ENCODE measurements around the gene TPI1.

Gene TPI1

DNA sequence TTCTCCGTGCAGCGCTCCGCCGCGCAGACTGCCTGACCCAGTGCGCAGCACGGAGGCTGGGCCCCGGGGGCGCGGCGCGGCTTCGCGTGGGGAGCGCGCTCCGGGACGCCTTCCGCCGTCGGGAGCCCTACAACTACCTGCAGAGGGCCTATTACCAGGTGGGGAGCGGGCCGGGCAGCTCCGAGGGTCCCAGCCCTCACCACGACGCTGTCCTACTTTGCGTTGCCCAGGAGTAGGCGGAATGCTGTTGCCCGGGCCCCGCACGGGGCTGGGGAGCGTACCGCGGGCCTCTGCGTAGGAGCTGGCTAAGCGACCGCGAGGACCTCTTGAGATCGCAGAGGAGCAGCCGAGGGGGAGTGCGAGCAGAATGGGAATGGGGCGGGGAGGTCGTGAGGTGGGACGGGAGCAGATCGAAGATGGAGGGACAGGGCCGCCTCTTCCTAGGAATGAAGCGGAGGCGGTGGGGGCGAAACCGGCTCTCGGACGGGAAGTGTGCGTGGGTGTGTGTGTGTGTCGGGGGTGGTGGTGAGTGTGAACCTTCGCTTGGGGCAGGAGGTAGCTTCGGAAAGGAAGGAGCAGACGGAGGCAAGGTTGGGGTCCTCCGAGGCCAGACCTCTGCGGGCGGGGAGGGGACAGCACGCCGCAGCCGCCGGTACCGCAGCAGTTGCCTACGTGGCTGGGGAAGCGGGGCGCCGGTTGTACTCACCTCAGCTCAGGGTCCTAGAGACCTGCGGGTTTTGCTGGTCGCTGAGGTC is 38.4 kb upstream of the TPI1 start:
- TF ChIP-seq, protein P1, sequence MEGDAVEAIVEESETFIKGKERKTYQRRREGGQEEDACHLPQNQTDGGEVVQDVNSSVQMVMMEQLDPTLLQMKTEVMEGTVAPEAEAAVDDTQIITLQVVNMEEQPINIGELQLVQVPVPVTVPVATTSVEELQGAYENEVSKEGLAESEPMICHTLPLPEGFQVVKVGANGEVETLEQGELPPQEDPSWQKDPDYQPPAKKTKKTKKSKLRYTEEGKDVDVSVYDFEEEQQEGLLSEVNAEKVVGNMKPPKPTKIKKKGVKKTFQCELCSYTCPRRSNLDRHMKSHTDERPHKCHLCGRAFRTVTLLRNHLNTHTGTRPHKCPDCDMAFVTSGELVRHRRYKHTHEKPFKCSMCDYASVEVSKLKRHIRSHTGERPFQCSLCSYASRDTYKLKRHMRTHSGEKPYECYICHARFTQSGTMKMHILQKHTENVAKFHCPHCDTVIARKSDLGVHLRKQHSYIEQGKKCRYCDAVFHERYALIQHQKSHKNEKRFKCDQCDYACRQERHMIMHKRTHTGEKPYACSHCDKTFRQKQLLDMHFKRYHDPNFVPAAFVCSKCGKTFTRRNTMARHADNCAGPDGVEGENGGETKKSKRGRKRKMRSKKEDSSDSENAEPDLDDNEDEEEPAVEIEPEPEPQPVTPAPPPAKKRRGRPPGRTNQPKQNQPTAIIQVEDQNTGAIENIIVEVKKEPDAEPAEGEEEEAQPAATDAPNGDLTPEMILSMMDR (IDR thresholded peaks at IDR 0.05; ENCODE audit: low read depth, low read length): no peak
- H3K4me3 ChIP-seq (replicated peaks in 1 of 2; ENCODE audit: low read depth in 2 of 2, low read length in 2 of 2): peak overlapping the region; percentile 86 to 95
- peak; percentile 56 to 58 for DNase-seq (ENCODE audit: low read depth in 2 of 2)

DNA sequence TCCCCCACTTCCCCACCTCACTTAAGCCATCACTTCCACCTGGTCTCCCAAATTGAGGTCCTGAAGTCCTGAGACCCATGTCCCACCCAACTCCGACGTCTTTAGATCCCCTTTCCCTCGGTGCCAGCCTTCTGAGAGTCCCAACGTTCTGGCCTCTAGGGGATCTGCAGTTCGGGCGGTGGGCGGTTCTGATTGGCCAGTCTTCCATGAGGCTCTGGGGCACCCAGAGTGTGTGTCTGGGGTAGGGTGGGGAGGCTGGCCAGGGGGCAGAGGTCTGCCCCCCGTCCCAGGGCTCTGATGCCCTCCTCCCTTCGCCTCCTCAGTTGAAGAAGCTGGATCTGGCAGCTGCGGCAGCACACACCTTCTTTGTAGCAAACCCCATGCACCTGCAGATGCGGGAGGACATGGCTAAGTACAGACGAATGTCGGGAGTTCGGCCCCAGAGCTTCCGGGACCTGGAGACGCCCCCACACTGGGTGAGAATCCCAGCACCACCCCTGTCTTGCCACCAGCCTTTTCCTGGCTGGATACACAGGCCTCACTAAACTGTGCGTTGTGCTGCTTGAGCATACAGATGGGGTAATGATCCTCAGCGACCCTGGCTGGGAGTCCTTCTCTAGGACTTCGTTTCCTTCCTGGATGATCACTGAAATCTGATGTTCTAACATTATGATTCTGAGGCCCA is 37.7 kb upstream of the TPI1 start:
- no peak for DNase-seq (ENCODE audit: low read depth in 2 of 2)
- peak overlapping the region; percentile 86 to 95 for H3K4me3 ChIP-seq (replicated peaks in 1 of 2; ENCODE audit: low read depth in 2 of 2, low read length in 2 of 2)
- TF ChIP-seq, protein P1 (IDR thresholded peaks at IDR 0.05; ENCODE audit: low read depth, low read length): peak; percentile 20

DNA sequence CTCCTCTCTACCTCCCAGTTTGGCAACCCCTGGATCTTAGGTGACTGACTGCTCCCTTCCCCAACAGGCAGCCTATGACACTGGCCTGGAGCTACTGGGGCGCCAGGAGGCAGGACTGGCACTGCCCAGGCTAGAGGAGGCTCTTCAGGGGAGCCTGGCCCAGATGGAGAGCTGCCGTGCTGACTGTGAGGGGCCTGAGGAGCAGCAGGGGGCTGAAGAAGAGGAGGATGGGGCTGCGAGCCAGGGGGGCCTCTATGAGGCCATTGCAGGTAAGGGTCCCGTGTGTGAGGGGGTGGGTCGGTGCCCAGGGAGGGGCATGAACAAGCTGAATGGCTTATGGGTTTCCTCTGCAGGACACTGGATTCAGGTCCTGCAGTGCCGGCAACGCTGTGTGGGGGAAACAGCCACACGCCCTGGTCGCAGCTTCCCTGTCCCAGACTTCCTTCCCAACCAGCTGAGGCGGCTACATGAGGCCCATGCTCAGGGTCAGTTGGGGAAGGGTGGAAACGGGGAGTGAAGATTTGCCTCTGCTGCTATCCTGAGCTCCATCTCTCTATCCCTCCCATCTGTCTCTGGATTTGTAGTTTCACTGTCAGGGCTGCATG is 36.9 kb upstream of the TPI1 start:
- TF ChIP-seq, protein P1 (IDR thresholded peaks at IDR 0.05; ENCODE audit: low read depth, low read length): no peak
- H3K4me3 ChIP-seq (replicated peaks in 1 of 2; ENCODE audit: low read depth in 2 of 2, low read length in 2 of 2): no peak overlapping the region
- no peak for DNase-seq (ENCODE audit: low read depth in 2 of 2)

DNA sequence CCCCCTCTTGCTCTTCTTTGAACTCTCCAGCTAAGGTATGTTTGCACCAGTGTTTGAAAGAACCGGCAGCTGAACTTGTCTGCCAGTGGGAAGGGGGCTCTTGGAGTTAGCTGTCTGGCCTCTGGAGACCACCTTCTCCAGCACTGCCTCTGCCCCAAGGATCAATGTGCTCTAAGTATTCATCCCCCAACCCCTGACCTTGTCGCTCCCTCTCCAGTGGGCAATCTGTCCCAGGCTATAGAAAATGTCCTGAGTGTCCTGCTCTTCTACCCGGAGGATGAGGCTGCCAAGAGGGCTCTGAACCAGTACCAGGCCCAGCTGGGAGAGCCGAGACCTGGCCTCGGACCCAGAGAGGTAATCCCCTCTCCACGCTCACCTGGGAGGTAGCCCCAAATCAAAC is 36.3 kb upstream of the TPI1 start:
- no peak overlapping the region for H3K4me3 ChIP-seq (replicated peaks in 1 of 2; ENCODE audit: low read depth in 2 of 2, low read length in 2 of 2)
- no peak for DNase-seq (ENCODE audit: low read depth in 2 of 2)
- TF ChIP-seq, protein P1 (IDR thresholded peaks at IDR 0.05; ENCODE audit: low read depth, low read length): no peak

DNA sequence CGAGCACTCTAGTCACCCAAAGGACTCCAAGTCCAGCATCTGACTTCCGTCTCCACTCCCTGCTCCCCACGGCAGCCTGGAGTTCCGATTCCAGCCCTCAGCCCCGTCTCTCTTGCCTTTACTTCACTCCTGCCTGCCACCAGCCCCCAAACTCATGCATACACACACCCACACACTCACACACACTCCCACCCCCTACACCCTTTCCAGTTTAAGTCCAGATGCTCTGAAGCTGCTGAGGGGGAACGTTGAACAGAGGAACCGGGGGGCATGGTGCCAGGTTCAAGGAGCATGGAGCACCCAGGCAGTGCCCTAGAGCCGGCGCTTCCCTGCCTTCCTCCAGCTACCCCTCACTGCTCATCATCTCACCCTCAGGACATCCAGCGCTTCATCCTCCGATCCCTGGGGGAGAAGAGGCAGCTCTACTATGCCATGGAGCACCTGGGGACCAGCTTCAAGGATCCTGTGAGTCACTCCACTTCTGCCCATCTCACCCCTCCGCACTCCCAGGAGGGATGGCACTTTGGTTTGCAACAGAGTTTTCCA is 35.8 kb upstream of the TPI1 start:
- TF ChIP-seq, protein P1 (IDR thresholded peaks at IDR 0.05; ENCODE audit: low read depth, low read length): no peak
- no peak overlapping the region for H3K4me3 ChIP-seq (replicated peaks in 1 of 2; ENCODE audit: low read depth in 2 of 2, low read length in 2 of 2)
- DNase-seq (ENCODE audit: low read depth in 2 of 2): no peak

DNA sequence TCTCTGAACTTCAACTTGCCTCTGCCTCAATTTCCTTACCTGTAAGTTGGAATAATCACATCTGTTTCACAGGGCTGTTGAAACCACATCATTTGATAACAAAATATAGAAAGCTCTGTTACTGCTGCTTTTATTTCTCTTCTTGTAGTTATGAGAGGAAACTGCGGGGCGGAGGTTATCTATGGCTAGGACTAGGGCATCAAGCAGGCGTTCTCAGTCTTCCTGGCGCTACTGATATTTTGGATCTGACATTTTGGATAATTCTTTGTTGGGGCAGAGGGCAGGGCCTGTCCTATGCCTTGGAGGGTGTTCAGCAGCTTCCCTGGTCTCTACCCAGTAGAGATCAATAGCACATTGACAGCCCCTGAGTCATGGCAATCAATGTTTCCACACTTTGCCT is 35.2 kb upstream of the TPI1 start:
- TF ChIP-seq, protein P1 (IDR thresholded peaks at IDR 0.05; ENCODE audit: low read depth, low read length): no peak
- no peak overlapping the region for H3K4me3 ChIP-seq (replicated peaks in 1 of 2; ENCODE audit: low read depth in 2 of 2, low read length in 2 of 2)
- DNase-seq (ENCODE audit: low read depth in 2 of 2): no peak

Measured in cardiac fibroblast (primary cell).